ENCODE results near the gene NRCAM. TPM values are rescaled to one million over a fixed set of nuclear protein-coding genes. Genes with fewer than 3 reads are reported as not detected.

Gene NRCAM
- total and polyA plus RNA-seq, 5 donors from 2014 or later, result 0.27 TPM; not detected in 4

GRCh38 chr7:108370616-108371015, 85.6 kb downstream of the NRCAM start:
- Histone ChIP-seq H3K27ac (ENCODE audit: insufficient read depth, low read length, poor library complexity, severe bottlenecking) (no peak overlapping the region), H3K9me3 (ENCODE audit: control insufficient read depth in 2 of 2, low read length in 2 of 2) (no peaks in the 10 kb centered on the region), H3K4me3 (ENCODE audit: low read depth, low read length) (no peak overlapping the region), H3K27me3 (ENCODE audit: control insufficient read depth, insufficient read depth, low read length) (no peaks in the 10 kb centered on the region), H3K4me1 (ENCODE audit: control insufficient read depth, insufficient read depth, low read length, poor library complexity, severe bottlenecking) (no peaks in the 10 kb centered on the region), H3K36me3 (ENCODE audit: control insufficient read depth, insufficient read depth, low read length) (no peaks in the 10 kb centered on the region)
- Mint-ChIP-seq H3K4me3 (no peak overlapping the region), H3K9me3 (peaks cover 0 to 3% (median 0%) of the 10 kb centered on the region in 7 donors), H3K36me3 (no peaks in the 10 kb centered on the region), H3K27me3 (peaks cover 7% of the 10 kb centered on the region), H3K27ac (no peak overlapping the region), H3K4me1 (no peaks in the 10 kb centered on the region)
- ATAC-seq (ENCODE audit: low read depth in 2 of 2) (no peak), DNase-seq (no peak)

- Mint-ChIP-seq H3K4me1 (no peaks in the 10 kb centered on the region), H3K27ac (no peak overlapping the region), H3K27me3 (peaks cover 4% of the 10 kb centered on the region), H3K9me3 (peaks cover 0 to 3% (median 0%) of the 10 kb centered on the region in 7 donors), H3K36me3 (no peaks in the 10 kb centered on the region), H3K4me3 (no peak overlapping the region)
- no peak overlapping the region for H3K27ac ChIP-seq (ENCODE audit: insufficient read depth, low read length, poor library complexity, severe bottlenecking)
- no peaks in the 10 kb centered on the region for H3K4me1 ChIP-seq (ENCODE audit: control insufficient read depth, insufficient read depth, low read length, poor library complexity, severe bottlenecking)
- no peak for ATAC-seq (ENCODE audit: low read depth in 2 of 2)
- no peaks in the 10 kb centered on the region for H3K27me3 ChIP-seq (ENCODE audit: control insufficient read depth, insufficient read depth, low read length)
- H3K4me3 ChIP-seq (ENCODE audit: low read depth, low read length), result no peak overlapping the region
- H3K9me3 ChIP-seq (ENCODE audit: control insufficient read depth in 2 of 2, low read length in 2 of 2), result no peaks in the 10 kb centered on the region
- DNase-seq, result no peak
- H3K36me3 ChIP-seq (ENCODE audit: control insufficient read depth, insufficient read depth, low read length), result no peaks in the 10 kb centered on the region
These were observed 87.8 kb downstream of the NRCAM start for GRCh38 chr7:108368466-108368865.

GRCh38 chr7:108367946-108368345, 88.3 kb downstream of the NRCAM start:
- H3K27ac ChIP-seq (ENCODE audit: insufficient read depth, low read length, poor library complexity, severe bottlenecking), result no peak overlapping the region
- ATAC-seq (ENCODE audit: low read depth in 2 of 2) (no peak), DNase-seq (no peak)
- H3K9me3 ChIP-seq (ENCODE audit: control insufficient read depth in 2 of 2, low read length in 2 of 2), result no peaks in the 10 kb centered on the region
- Mint-ChIP-seq H3K9me3 (peaks cover 0 to 3% (median 0%) of the 10 kb centered on the region in 7 donors), H3K27me3 (peaks cover 4% of the 10 kb centered on the region), H3K27ac (no peak overlapping the region), H3K4me3 (no peak overlapping the region), H3K36me3 (no peaks in the 10 kb centered on the region), H3K4me1 (no peaks in the 10 kb centered on the region)
- no peaks in the 10 kb centered on the region for H3K27me3 ChIP-seq (ENCODE audit: control insufficient read depth, insufficient read depth, low read length)
- H3K4me3 ChIP-seq (ENCODE audit: low read depth, low read length), result no peak overlapping the region
- no peaks in the 10 kb centered on the region for H3K36me3 ChIP-seq (ENCODE audit: control insufficient read depth, insufficient read depth, low read length)
- H3K4me1 ChIP-seq (ENCODE audit: control insufficient read depth, insufficient read depth, low read length, poor library complexity, severe bottlenecking), result no peaks in the 10 kb centered on the region

DNA sequence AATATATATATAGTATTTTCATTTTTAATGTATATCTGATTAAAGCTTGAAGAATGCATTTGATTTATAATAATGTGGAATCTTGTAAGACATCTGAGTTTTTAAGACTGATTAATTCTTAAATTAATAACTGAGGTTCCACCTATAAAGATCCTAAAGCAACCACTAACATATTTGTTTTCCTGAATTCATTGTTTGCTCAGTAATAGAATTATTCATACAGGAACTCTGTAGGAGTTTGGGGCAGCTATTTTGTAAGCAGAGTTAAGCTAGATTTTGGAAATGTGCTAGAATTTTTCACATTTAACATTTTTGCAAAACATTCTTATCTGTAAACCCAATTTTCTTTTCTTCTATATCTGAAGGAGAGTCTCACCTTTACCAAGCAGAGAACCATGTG, 88.9 kb downstream of the NRCAM start:
- no peak overlapping the region for H3K4me3 Mint-ChIP-seq
- no peak overlapping the region for H3K27ac Mint-ChIP-seq
- ATAC-seq (ENCODE audit: low read depth in 2 of 2), result no peak
- Histone ChIP-seq H3K27ac (ENCODE audit: insufficient read depth, low read length, poor library complexity, severe bottlenecking) (no peak overlapping the region), H3K4me3 (ENCODE audit: low read depth, low read length) (no peak overlapping the region), H3K27me3 (ENCODE audit: control insufficient read depth, insufficient read depth, low read length) (no peaks in the 10 kb centered on the region), H3K9me3 (ENCODE audit: control insufficient read depth in 2 of 2, low read length in 2 of 2) (no peaks in the 10 kb centered on the region), H3K4me1 (ENCODE audit: control insufficient read depth, insufficient read depth, low read length, poor library complexity, severe bottlenecking) (no peaks in the 10 kb centered on the region), H3K36me3 (ENCODE audit: control insufficient read depth, insufficient read depth, low read length) (no peaks in the 10 kb centered on the region)
- no peak for DNase-seq
- H3K36me3 Mint-ChIP-seq, result no peaks in the 10 kb centered on the region
- H3K4me1 Mint-ChIP-seq, result no peaks in the 10 kb centered on the region
- H3K9me3 Mint-ChIP-seq, result peaks cover 0 to 3% (median 0%) of the 10 kb centered on the region in 7 donors
- H3K27me3 Mint-ChIP-seq, result peaks cover 4% of the 10 kb centered on the region

DNA sequence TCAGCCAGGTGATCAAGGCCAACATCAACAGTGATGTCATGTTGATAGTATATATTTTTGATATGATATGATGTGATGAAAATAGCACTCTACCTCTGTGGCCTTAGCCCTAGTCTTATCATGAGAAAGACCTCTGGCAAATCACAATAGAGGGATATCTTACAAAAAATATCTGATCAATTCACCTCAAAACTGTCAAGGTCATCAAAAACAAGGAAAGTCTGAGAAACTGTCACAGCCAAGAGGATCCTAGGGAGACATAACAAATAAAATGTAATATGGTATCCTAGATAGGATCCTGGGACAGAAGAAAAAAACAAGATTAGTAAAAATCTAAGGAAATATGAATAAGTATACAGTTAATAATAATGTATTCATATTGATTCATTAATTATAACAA, 92.6 kb downstream of the NRCAM start:
- Histone ChIP-seq H3K9me3 (ENCODE audit: control insufficient read depth in 2 of 2, low read length in 2 of 2) (no peaks in the 10 kb centered on the region), H3K27ac (ENCODE audit: insufficient read depth, low read length, poor library complexity, severe bottlenecking) (no peak overlapping the region), H3K4me1 (ENCODE audit: control insufficient read depth, insufficient read depth, low read length, poor library complexity, severe bottlenecking) (no peaks in the 10 kb centered on the region), H3K4me3 (ENCODE audit: low read depth, low read length) (no peak overlapping the region), H3K27me3 (ENCODE audit: control insufficient read depth, insufficient read depth, low read length) (no peaks in the 10 kb centered on the region), H3K36me3 (ENCODE audit: control insufficient read depth, insufficient read depth, low read length) (no peaks in the 10 kb centered on the region)
- peaks cover 0 to 3% (median 0%) of the 10 kb centered on the region in 7 donors for H3K9me3 Mint-ChIP-seq
- no peaks in the 10 kb centered on the region for H3K36me3 Mint-ChIP-seq
- no peaks in the 10 kb centered on the region for H3K4me1 Mint-ChIP-seq
- H3K27me3 Mint-ChIP-seq, result peaks cover 4% of the 10 kb centered on the region
- no peak overlapping the region for H3K4me3 Mint-ChIP-seq
- H3K27ac Mint-ChIP-seq, result no peak overlapping the region
- DNase-seq (no peak), ATAC-seq (ENCODE audit: low read depth in 2 of 2) (no peak)

- Histone ChIP-seq H3K27me3 (ENCODE audit: control insufficient read depth, insufficient read depth, low read length) (no peaks in the 10 kb centered on the region), H3K4me1 (ENCODE audit: control insufficient read depth, insufficient read depth, low read length, poor library complexity, severe bottlenecking) (no peaks in the 10 kb centered on the region), H3K27ac (ENCODE audit: insufficient read depth, low read length, poor library complexity, severe bottlenecking) (no peak overlapping the region), H3K4me3 (ENCODE audit: low read depth, low read length) (no peak overlapping the region), H3K9me3 (ENCODE audit: control insufficient read depth in 2 of 2, low read length in 2 of 2) (no peaks in the 10 kb centered on the region), H3K36me3 (ENCODE audit: control insufficient read depth, insufficient read depth, low read length) (no peaks in the 10 kb centered on the region)
- no peaks in the 10 kb centered on the region for H3K27me3 Mint-ChIP-seq
- no peak overlapping the region for H3K27ac Mint-ChIP-seq
- ATAC-seq (ENCODE audit: low read depth in 2 of 2) (no peak), DNase-seq (no peak)
- H3K36me3 Mint-ChIP-seq, result no peaks in the 10 kb centered on the region
- peaks cover 0 to 3% (median 0%) of the 10 kb centered on the region in 7 donors for H3K9me3 Mint-ChIP-seq
- H3K4me3 Mint-ChIP-seq, result no peak overlapping the region
- no peaks in the 10 kb centered on the region for H3K4me1 Mint-ChIP-seq
These were observed 96.0 kb downstream of the NRCAM start for GRCh38 chr7:108360058-108360800.

- no peak overlapping the region for H3K4me3 Mint-ChIP-seq
- Histone ChIP-seq H3K9me3 (ENCODE audit: control insufficient read depth in 2 of 2, low read length in 2 of 2) (no peaks in the 10 kb centered on the region), H3K27me3 (ENCODE audit: control insufficient read depth, insufficient read depth, low read length) (no peaks in the 10 kb centered on the region), H3K36me3 (ENCODE audit: control insufficient read depth, insufficient read depth, low read length) (no peaks in the 10 kb centered on the region), H3K4me1 (ENCODE audit: control insufficient read depth, insufficient read depth, low read length, poor library complexity, severe bottlenecking) (no peaks in the 10 kb centered on the region), H3K4me3 (ENCODE audit: low read depth, low read length) (no peak overlapping the region), H3K27ac (ENCODE audit: insufficient read depth, low read length, poor library complexity, severe bottlenecking) (no peak overlapping the region)
- DNase-seq (no peak), ATAC-seq (ENCODE audit: low read depth in 2 of 2) (no peak)
- H3K36me3 Mint-ChIP-seq, result no peaks in the 10 kb centered on the region
- H3K9me3 Mint-ChIP-seq, result peaks cover 0 to 3% (median 0%) of the 10 kb centered on the region in 7 donors
- no peak overlapping the region for H3K27ac Mint-ChIP-seq
- no peaks in the 10 kb centered on the region for H3K27me3 Mint-ChIP-seq
- H3K4me1 Mint-ChIP-seq, result no peaks in the 10 kb centered on the region
These were observed 97.7 kb downstream of the NRCAM start for GRCh38 chr7:108358553-108358952.

DNA sequence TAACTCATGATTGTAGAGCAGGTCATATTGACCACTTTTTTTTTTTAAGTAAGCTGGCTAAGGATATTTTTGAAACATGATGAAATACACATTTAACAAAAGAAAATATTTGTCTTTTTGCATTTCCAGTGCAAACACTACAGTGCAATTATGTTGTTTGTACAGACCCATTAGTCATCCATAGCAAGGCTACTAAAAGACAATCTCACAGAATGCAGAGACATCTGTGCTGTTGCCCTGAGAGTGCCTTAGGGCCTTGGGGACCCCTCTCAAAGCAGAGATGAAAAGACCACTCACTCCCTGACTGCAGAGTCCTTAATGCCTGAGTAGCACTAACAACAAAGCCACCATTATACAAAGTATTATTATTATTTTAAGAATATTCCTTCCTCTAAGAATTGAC, 104.5 kb downstream of the NRCAM start:
- no peak overlapping the region for H3K4me3 ChIP-seq (ENCODE audit: low read depth, low read length)
- Mint-ChIP-seq H3K4me3 (no peak overlapping the region), H3K27ac (no peak overlapping the region), H3K36me3 (no peaks in the 10 kb centered on the region), H3K27me3 (no peaks in the 10 kb centered on the region), H3K4me1 (no peaks in the 10 kb centered on the region), H3K9me3 (peaks cover 0 to 5% (median 0%) of the 10 kb centered on the region in 7 donors)
- ATAC-seq (ENCODE audit: low read depth in 2 of 2), result no peak
- H3K27me3 ChIP-seq (ENCODE audit: control insufficient read depth, insufficient read depth, low read length), result no peaks in the 10 kb centered on the region
- H3K9me3 ChIP-seq (ENCODE audit: control insufficient read depth in 2 of 2, low read length in 2 of 2), result no peaks in the 10 kb centered on the region
- H3K27ac ChIP-seq (ENCODE audit: insufficient read depth, low read length, poor library complexity, severe bottlenecking), result no peak overlapping the region
- no peak for DNase-seq
- H3K36me3 ChIP-seq (ENCODE audit: control insufficient read depth, insufficient read depth, low read length), result no peaks in the 10 kb centered on the region
- H3K4me1 ChIP-seq (ENCODE audit: control insufficient read depth, insufficient read depth, low read length, poor library complexity, severe bottlenecking), result no peaks in the 10 kb centered on the region
